Spleen (tissue), 11 donors: ENCODE results near the gene CIT. TPM values are rescaled to one million over a fixed set of nuclear protein-coding genes. Genes with fewer than 3 reads are reported as not detected.

Experiments
- DNase-seq: peaks from one replicate; pipeline ENCODE4 v3.0.0-alpha.2; 2020
- H3K27ac ChIP-seq, 8 donors: fragments of 200-600 bp; sonication (generic) in 7 of 8; 1 replicate in 4 of 8; 2 replicates in 4 of 8; pipeline versions ENCODE4 v1.5.0 to v1.8.0; 2016 to 2021; ENCODE audit warnings: inconsistent platforms in 4 of 8, mild to moderate bottlenecking in 4 of 8, moderate library complexity in 1 of 8
- H3K27me3 ChIP-seq, 7 donors: fragments of 200-600 bp; sonication (generic) in 6 of 7; replicated peaks in 1 of 7; 1 replicate in 4 of 7; 2 replicates in 3 of 7; pipeline versions ENCODE4 v1.5.0 to v1.8.0; 2016 to 2021; ENCODE audit warnings: inconsistent platforms in 3 of 7, mild to moderate bottlenecking in 1 of 7
- H3K36me3 ChIP-seq, 6 donors: fragments of 200-600 bp; sonication (generic) in 5 of 6; 1 replicate in 4 of 6; 2 replicates in 2 of 6; pipeline versions ENCODE4 v1.5.0 to v1.8.0; 2016 to 2021; ENCODE audit warnings: inconsistent platforms in 2 of 6
- H3K4me1 ChIP-seq, 6 donors: fragments of 200-600 bp; sonication (generic) in 5 of 6; 1 replicate in 3 of 6; 2 replicates in 3 of 6; pipeline versions ENCODE4 v1.5.0 to v1.8.0; 2016 to 2021; ENCODE audit warnings: inconsistent platforms in 3 of 6
- H3K4me3 ChIP-seq, 8 donors: fragments of 200-600 bp; sonication (generic) in 7 of 8; 1 replicate in 4 of 8; 2 replicates in 4 of 8; pipeline versions ENCODE4 v1.5.0 to v1.8.0; 2016 to 2021; ENCODE audit warnings: inconsistent platforms in 4 of 8, mild to moderate bottlenecking in 4 of 8, moderate library complexity in 2 of 8
- H3K9me3 ChIP-seq, 8 donors: fragments of 200-600 bp; sonication (generic) in 7 of 8; 1 replicate in 4 of 8; 2 replicates in 4 of 8; pipeline versions ENCODE4 v1.5.0 to v1.8.0; 2016 to 2021; ENCODE audit warnings: inconsistent platforms in 4 of 8
- CTCF ChIP-seq, 11 experiments: fragments of 200-600 bp in 7 of 11; fragments of 450-650 bp in 4 of 11; sonication (generic) in 4 of 11; IDR thresholded peaks in 8 of 11; conservative IDR thresholded peaks in 3 of 11; 1 replicate in 7 of 11; 2 replicates in 4 of 11; pipeline versions ENCODE4 v1.4.0 to v1.8.0; 2016 to 2021; ENCODE audit warnings: antibody characterized with exemption in 11 of 11, inconsistent platforms in 4 of 11, mild to moderate bottlenecking in 1 of 11
- POLR2A ChIP-seq, 3 donors: fragments of 450-650 bp; IDR thresholded peaks; one replicate each; pipeline ENCODE4 v1.5.1; 2017; ENCODE audit warnings: antibody characterized with exemption in 3 of 3, mild to moderate bottlenecking in 1 of 3
- POLR2AphosphoS5 ChIP-seq, 3 donors: sonication (generic); formaldehyde crosslinking; IDR thresholded peaks; one replicate each; pipeline ENCODE4 v1.5.1; 2017; ENCODE audit warnings: antibody characterized with exemption in 3 of 3
- WGBS, 5 donors: extraction: QIAGEN DNeasy Blood & Tissue Kit in 3 of 5; methylation state at CpG; one replicate each; pipeline versions ENCODE4 v1.1.5 to v1.1.7; 2013 to 2018; 5-methylcytosine and 5-hydroxymethylcytosine counted together
- intact Hi-C: fragments of 100-400 bp; cut with DNase I; formaldehyde crosslinking; loops from one replicate; pipeline ENCODE4 v1.15.0; 2023; ENCODE audit warnings: low total_unique reads
- microRNA-seq, 3 donors: library from miRNA; unstranded; fragments of <30 nt; microRNA quantifications; one replicate each; pipeline versions ENCODE4 to v1.1.0, GENCODE V29; 2019 to 2020
- polyA plus RNA-seq, 3 donors: library from polyadenylated mRNA; stranded (reverse); fragments of 200-250 nt; gene quantifications; one replicate each; pipeline ENCODE4 v1.2.1, GENCODE V29; 2013
- total RNA-seq, 7 donors: library from RNA; depleted of rRNA in 3 of 7; stranded (reverse); fragments of >200 nt in 3 of 7; fragmentation: NEBNext Ultra II Directional in 4 of 7; extraction: Animal tissue kit (Norgen Biotek cat#: 25700) in 4 of 7; gene quantifications; one replicate each; pipeline versions ENCODE4 v1.1.0 to v1.2.1, GENCODE V29; 2016 to 2021
- donor health status: healthy with polysubstance abuse.
- donor health status: DM: no; HTN: no; CAD: no; lungs with moderate emphysema.
- donor health status: DM: no; HTN: no; CAD: no.
- donor health status: Bipolar disorder and iron deficiency.
- donor health status: healthy.
- donor health status: DM: no; HTN: no; CAD: no.
- donor health status: DM: yes; HTN: yes; CAD: no.

The CIT gene
- total and polyA plus RNA-seq, 10 donors, result 1.9 to 54.3 (median 24.5) TPM

GRCh38 chr12:119642986-119643385, 234.1 kb downstream of the CIT start:
- H3K36me3 ChIP-seq, result no peaks in the 10 kb centered on the region
- 70 to 75% (median 73%) methylated on average over 4 of the region's 4 CpGs for WGBS, 5 donors
- intact Hi-C loops, result no loop called here
- TF ChIP-seq POLR2AphosphoS5 (IDR thresholded peaks at IDR 0.05) (no peak), CTCF (IDR thresholded peaks at IDR 0.05 in 8 of 11, conservative IDR thresholded peaks at IDR 0.05 in 3 of 11) (no peak), POLR2A (IDR thresholded peaks at IDR 0.05) (no peak)
- DNase-seq, result no peak
- no peak overlapping the region for H3K4me3 ChIP-seq
- H3K9me3 ChIP-seq, result no peaks in the 10 kb centered on the region
- H3K4me1 ChIP-seq, result no peaks in the 10 kb centered on the region
- H3K27ac ChIP-seq, result no peak overlapping the region
- H3K27me3 ChIP-seq, result peaks cover 0 to 7% (median 0%) of the 10 kb centered on the region in 7 donors

Small RNA genes within 50 kb of the gene (microRNA-seq; reads per million reads assigned to microRNA genes)
- 0 reads per million in 3 donors for gene MIR1178

Other genes starting within 250 kb of the CIT start
- 10 to 100 TPM; 40.7 to 69.2 (median 47.4) TPM for gene PRKAB1, start 209.2 kb downstream of the CIT start, total RNA-seq
- 10 to 100 TPM; 28.3 to 42.1 (median 39.4) TPM for gene PRKAB1, start 209.2 kb downstream of the CIT start, polyA plus RNA-seq
- 10 to 100 TPM in 2 of 7 donors, 1 to 10 TPM in 5; 4.5 to 16.0 (median 9.8) TPM for gene BICDL1, start 111.9 kb upstream of the CIT start, total RNA-seq
- 1 to 10 TPM; 5.8 to 9.0 (median 7.0) TPM for gene BICDL1, start 111.9 kb upstream of the CIT start, polyA plus RNA-seq
- 10 to 100 TPM; 25.7 to 69.8 (median 58.4) TPM for gene RAB35, start 239.4 kb upstream of the CIT start, total RNA-seq
- gene RAB35, start 239.4 kb upstream of the CIT start, polyA plus RNA-seq, result 10 to 100 TPM; 14.8 to 40.1 (median 16.9) TPM